ENCODE results near the gene LY86. TPM values are rescaled to one million over a fixed set of nuclear protein-coding genes. Genes with fewer than 3 reads are reported as not detected.

Gene LY86
- total and polyA plus RNA-seq, 9 of the 15 experiments (the other 6 are each of a cell fraction or from before 2014, with no cell fraction given): 0.08 to 0.20 TPM; not detected in 7

DNA sequence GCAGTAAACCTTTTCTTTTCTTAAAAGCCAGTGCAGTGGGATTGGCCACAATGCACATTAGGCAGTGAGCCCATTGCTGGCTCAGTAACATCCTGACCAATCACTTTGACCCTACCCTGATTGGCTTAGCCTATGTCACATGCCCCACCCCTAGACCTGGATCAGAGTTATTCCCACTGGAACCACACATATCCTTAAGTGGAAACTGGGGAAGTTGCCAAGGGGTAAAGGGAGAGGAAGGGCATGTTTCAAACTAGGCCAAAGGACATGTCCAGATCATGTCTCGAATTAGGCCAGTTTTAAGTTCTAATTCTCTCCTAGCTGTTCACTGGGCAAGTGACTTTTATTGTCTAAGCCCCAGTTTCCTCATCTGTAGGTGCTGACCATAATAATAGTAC is 69.3 kb downstream of the LY86 start:
- no peaks in the 10 kb centered on the region for H3K79me2 ChIP-seq (ENCODE audit: control insufficient read depth, insufficient read depth, low read length)
- no peak overlapping the region for H3K4me3 ChIP-seq
- BruUV-seq (replicated peaks): TSS peak; percentile 98
- WGBS (ENCODE audit: insufficient coverage, low coverage, missing lambda C conversion rate): 38% methylated on average over 1 of the region's 1 CpG
- ATAC-seq (peak; percentile 2; the same call in 1 of the 3 replicates), DNase-seq (ENCODE audit: extremely low read depth in 1 of 4, low spot score in 3 of 4) (no peak), FAIRE-seq (no peak)
- H3K4me1 ChIP-seq (replicated peaks in 1 of 2; ENCODE audit: control insufficient read depth in 2 of 2, insufficient read depth in 2 of 2, low read length in 2 of 2): peaks cover 0 to 60% of the 10 kb centered on the region in 2 experiments; a peak in 4 of 5 replicates
- no peaks in the 10 kb centered on the region for H4K20me1 ChIP-seq (replicated peaks; ENCODE audit: control insufficient read depth, insufficient read depth, low read length)
- no peaks in the 10 kb centered on the region for H3K9me1 ChIP-seq (ENCODE audit: control insufficient read depth, insufficient read depth, low read length)
- H3K4me2 ChIP-seq (ENCODE audit: insufficient read depth, low read length): no peak overlapping the region
- H2AFZ ChIP-seq (ENCODE audit: low read depth, low read length): no peak overlapping the region; the same call in 1 of the 2 replicates
- H3K9ac ChIP-seq (ENCODE audit: insufficient read depth in 1 of 2, low read depth in 2 of 2, low read length in 2 of 2): no peak overlapping the region
- CTCF ChIA-PET (ENCODE audit: low intra/inter-chr PET ratio): no interaction called here
- H3K27ac ChIP-seq (ENCODE audit: extremely low read depth, low read depth, low read length): peak overlapping the region; percentile 67
- in situ Hi-C loops (cut with MboI) (no loop called here), intact Hi-C loops (cut with micrococcal nuclease) (no loop called here)
- H3K36me3 ChIP-seq (ENCODE audit: control insufficient read depth, insufficient read depth, low read length): no peaks in the 10 kb centered on the region
- H3K9me3 ChIP-seq (replicated peaks; ENCODE audit: control insufficient read depth, insufficient read depth, low read depth, low read length): peaks cover 3% of the 10 kb centered on the region; the same call in 1 of the 2 replicates
- H3K27me3 ChIP-seq (ENCODE audit: control insufficient read depth in 2 of 2, insufficient read depth in 2 of 2, low read length in 2 of 2): no peaks in the 10 kb centered on the region
- POLR2A ChIA-PET: interaction anchor here (0.7 kb wide), 1 partner anchor 17 kb away, joined by 3 read pairs; no protein-coding TSS in a partner anchor
- TF ChIP-seq NR2C1 (IDR thresholded peaks at IDR 0.05) (no peak), NR2C1 (tag; IDR thresholded peaks at IDR 0.05) (peak; percentile 66; the same call in 1 of the 2 replicates), NR4A1 (CRISPR knock-in tag; IDR thresholded peaks at IDR 0.05) (no peak), NR4A1 (tag; IDR thresholded peaks at IDR 0.05) (peak; percentile 87), ZNF239 (CRISPR knock-in tag; IDR thresholded peaks at IDR 0.05) (peak; percentile 29; the same call in 1 of the 2 replicates), MEF2D (tag; conservative IDR thresholded peaks at IDR 0.05; ENCODE audit: low read depth) (peak; percentile 85), RUNX1 (IDR thresholded peaks at IDR 0.05; ENCODE audit: low read depth) (no peak), ZNF175 (CRISPR knock-in tag; IDR thresholded peaks at IDR 0.05; ENCODE audit: low read depth) (0 out of 2 replicates have a peak, but pooled peaks have one; percentile 24), HMG20B (CRISPR knock-in tag; IDR thresholded peaks at IDR 0.05) (0 out of 2 replicates have a peak, but pooled peaks have one; percentile 55), ILF3 (IDR thresholded peaks at IDR 0.05; ENCODE audit: borderline replicate concordance) (no peak)
- TF ChIP-seq, protein P1, sequence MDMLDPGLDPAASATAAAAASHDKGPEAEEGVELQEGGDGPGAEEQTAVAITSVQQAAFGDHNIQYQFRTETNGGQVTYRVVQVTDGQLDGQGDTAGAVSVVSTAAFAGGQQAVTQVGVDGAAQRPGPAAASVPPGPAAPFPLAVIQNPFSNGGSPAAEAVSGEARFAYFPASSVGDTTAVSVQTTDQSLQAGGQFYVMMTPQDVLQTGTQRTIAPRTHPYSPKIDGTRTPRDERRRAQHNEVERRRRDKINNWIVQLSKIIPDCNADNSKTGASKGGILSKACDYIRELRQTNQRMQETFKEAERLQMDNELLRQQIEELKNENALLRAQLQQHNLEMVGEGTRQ (CRISPR knock-in tag; IDR thresholded peaks at IDR 0.05): peak; percentile 69
- TF ChIP-seq, protein P2, sequence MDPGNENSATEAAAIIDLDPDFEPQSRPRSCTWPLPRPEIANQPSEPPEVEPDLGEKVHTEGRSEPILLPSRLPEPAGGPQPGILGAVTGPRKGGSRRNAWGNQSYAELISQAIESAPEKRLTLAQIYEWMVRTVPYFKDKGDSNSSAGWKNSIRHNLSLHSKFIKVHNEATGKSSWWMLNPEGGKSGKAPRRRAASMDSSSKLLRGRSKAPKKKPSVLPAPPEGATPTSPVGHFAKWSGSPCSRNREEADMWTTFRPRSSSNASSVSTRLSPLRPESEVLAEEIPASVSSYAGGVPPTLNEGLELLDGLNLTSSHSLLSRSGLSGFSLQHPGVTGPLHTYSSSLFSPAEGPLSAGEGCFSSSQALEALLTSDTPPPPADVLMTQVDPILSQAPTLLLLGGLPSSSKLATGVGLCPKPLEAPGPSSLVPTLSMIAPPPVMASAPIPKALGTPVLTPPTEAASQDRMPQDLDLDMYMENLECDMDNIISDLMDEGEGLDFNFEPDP (CRISPR knock-in tag; IDR thresholded peaks at IDR 0.05): 0 out of 2 replicates have a peak, but pooled peaks have one; percentile 23
